HG02938 (cell line): ENCODE measurements around the gene MORC3.

Experiments used
- ATAC-seq: cut with Tn5 transposase; IDR thresholded peaks from one replicate; pipeline ENCODE4 v1.9.1; 2021; ENCODE audit warnings: mild to moderate bottlenecking, moderate library complexity; ENCODE audit not compliant: unreplicated experiment

The MORC3 gene

DNA sequence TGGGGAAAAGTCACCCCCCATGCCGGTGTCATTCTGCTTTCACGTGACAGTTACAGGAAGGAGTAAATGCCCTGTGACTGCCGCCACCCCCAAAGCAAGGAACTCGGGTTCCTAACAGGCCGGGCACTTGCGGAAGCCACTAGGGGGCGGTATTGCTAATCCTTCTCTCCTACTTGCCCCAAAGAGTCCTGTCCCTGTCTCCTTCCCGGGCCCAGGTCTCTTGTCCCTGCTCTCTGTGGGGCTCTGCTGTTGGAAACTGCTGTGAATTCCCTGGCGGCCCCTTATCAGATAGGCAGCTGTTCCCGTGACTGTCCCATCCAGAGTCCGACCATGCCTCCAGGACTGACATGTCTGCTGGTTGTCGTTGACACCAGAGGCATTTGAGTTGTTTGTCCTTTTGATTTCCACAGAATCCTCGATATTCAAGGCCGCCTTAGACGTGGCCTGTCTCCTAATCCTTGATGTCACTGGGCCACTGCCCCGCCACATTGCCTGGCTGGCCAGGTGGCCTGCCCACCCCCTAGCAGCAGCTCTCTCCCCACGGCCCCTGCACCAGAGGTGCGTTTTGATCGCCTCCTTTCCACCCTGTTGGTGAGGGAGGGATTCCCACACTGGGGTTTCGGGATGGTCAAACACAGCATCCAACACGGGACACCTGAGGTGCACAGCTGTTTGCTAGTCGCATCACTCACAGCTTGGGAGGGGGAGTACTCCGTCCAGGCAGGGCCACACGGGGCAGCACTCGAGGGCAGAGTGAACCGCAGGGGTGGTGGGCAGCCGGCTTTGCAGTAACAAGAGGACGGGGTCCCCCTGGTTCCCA lies 102.5 kb downstream of the MORC3 start:
- ATAC-seq, result no peak

DNA sequence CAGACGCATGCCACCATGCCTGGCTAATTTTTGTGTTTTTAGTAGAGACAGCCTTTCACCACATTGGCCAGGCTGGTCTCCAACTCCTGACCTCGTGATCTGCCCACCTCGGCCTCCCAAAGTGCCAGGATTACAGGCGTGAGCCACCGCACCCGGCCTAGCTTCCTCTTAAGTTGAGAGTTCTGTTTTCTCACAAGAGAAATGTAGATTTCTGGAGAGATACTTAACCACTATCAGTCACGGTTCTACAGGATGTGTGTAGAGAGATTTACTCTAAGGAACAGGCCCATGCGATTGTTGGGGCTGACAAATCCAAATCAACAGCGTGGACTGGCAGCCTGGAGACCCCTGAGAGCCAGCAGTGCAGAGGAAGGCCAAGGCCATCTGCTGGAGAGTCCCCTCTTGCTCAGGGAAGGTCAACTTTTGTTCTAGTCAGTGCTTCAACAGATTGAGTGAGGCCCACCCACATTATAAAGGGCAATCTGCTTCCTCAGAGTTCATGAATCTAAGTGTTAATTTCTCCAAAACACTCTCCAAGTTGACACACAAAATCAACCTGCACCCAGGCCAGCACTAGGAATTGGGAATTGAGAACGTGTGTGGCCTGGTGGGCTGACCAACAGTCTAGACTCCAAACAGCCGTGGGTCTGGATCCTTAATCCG lies 103.9 kb downstream of the MORC3 start:
- no peak for ATAC-seq

- ATAC-seq, result no peak
Measured at GRCh38 chr21:36424592-36424991, 104.6 kb downstream of the MORC3 start.

- ATAC-seq, result no peak
Measured at GRCh38 chr21:36425286-36425685, 105.3 kb downstream of the MORC3 start.
